Glomerular visceral epithelial cell (primary cell): ENCODE measurements around the gene ACAA2.

Source experiments
- DNase-seq: peaks from one replicate; pipeline ENCODE4 v3.0.0-alpha.2; 2016; ENCODE audit errors: extremely low spot score

The ACAA2 gene, protein sequence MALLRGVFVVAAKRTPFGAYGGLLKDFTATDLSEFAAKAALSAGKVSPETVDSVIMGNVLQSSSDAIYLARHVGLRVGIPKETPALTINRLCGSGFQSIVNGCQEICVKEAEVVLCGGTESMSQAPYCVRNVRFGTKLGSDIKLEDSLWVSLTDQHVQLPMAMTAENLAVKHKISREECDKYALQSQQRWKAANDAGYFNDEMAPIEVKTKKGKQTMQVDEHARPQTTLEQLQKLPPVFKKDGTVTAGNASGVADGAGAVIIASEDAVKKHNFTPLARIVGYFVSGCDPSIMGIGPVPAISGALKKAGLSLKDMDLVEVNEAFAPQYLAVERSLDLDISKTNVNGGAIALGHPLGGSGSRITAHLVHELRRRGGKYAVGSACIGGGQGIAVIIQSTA

DNA sequence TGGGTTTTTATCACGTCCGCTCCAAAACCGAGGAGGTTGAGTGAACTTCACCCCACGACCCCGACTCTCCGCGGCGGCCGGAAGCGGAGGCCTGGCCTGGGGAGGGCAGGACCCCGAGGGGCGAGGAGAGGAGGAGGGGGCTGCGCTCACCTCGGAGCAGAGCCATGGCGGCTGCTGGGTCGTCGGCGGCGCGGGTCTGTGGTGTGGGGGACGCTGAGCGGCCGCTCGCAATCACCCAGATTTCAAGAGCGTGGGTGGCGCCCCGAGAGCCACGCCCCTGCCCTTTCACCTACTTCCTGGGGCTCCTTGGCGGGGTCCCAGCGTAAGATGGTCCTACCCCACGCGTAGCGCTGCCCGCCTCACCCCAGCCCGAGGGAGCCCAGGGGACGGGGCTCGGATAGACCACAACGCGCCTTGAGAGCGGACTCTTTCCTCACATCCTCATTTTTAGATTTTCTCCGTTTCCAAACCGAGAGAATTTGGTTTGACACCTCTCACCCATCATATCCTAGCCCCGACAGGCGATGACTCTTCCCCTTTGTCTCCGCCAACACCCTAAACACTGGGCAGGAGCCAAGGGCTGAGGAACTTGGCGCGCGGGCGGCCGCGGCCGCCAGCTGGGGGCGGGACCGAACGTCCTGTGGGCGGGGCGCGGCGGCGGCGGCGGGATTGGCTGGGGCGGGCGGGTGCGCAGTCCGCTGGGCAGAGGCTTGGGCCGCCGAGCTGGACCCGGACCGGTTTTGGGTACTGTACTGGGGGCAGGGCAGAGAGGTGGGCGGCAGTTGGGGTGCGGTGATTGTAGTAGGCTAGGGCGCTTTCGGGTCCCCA, at the start of gene ACAA2:
TSS of gene ACAA2 (minus strand) at position 215 of the 828 bp plus-strand sequence. CDS start at position 166, 49 bp downstream.
- peak; percentile 89 for DNase-seq

DNA sequence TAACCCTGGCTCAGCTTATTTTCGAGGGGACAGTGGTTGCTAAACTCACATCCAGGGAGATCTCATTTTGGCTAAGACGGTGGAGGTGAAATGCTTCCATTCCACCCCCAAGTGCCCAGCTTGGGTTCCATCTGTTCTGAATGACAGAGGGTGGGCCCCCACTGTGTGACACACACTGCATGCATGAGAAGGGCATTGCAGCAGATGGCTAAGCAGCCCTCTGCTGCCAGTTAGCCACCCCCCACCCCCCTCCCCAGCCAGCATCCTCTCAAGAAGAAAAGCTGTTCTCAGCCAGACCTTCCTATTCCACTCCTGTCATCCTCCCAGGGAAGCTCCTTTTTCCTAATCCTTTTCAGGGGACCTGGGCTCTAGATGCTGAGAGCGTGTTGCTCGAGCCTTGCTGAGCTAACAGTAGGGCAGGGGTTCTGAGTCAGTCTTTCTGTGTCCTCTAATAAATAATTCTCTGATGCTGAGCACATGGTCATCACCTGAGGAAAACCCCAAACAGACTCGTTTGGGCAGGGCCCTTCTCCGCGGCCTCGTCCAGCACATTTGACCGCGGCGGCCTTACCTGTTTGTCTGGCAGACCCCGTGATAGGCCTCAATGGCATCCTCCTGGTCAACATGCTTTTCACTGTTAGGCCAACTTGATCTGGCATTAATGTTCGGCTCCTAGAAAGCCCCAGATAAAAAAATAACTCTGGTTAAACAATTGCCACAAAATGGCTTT, 49.5 kb upstream of the ACAA2 start:
- DNase-seq: no peak

DNA sequence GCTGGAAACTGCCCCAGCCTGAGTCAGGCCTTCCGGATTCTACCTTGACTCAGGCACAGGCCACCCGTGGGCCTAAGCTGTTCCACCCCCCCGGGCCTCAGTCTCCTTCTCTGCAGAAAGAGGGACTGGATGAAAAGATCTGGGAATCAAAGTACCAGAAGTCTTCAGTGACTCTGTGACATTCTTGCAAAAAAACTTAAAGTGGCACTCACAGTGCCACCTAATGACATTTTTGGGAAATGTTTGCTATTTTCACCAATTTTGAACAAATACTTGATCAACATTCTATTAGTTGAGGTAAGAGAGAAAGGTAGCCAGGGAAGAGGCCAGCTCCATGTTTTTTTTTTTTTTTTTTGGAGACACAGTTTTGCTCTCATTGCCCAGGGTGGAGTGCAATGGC, 48.3 kb upstream of the ACAA2 start:
- DNase-seq: peak; percentile 15

DNA sequence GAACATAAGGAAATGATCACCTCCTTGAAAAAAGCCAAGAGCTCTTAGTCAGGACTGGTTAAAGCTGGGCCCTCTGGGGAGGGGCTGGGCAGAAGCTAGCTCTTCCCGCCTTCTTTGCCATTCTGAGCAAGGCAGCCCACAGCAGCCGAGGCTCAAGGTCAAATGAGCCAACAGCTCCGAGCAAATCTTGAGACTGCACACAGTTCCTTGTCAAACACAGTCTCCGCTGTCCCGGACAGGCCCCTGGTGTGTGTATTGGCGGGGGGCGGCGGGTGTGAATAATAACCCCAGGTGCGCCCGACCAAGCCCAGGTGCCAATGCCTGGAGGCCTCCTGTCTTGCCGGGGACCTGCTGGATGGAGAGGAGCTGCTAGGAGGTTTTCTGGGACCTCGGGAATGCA, 46.4 kb upstream of the ACAA2 start:
- DNase-seq: no peak

DNA sequence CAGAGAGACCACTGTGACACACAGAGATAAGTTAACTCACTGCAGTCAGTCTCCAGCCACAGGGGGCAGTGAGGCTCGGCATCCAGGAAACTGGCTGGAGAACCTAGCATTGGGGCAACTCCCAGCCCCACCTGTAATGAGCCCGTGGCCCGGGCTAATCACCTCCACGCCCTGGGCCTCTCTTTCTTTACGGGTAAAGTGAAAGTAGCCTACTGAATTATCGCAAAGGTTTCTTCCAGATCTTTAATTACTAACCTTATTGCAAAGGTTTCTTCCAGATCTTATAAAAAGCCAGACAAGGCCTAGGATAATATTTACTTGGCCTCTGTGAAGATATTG, 45.7 kb upstream of the ACAA2 start:
- no peak for DNase-seq

DNA sequence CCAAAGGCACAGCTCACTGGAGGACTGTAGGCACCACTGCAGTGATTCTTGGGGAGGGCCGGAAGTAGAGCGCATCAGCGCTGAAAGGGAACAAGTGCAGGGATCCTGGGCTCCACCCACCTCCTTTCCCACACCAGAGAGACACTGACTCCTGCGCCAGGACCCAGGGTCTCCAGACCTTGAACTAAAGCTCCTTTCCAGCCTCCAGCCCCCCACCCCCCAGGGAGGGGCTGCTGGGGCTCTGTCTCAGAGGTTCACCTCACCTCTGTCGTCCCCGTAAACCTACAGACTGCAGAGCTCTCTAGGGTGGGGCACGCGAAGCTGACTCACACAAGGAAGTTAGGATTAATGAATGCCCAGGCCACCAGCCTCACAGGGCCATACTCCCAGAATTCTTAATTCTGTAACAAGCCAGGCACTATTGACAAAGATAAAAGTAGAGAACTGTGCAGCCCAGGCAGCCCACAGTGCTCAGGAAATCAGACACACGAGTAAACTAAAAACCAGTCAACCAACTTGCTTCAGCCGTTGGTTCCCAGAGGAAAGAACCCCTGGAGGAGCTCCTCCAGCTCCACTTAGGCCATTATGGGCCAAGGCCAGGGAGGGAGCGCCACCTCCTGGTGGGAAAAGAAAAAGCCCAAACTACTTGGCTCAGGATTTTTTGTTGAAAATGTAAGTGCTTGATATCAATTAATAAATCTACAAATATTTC, 45.1 kb upstream of the ACAA2 start:
- DNase-seq: peak; percentile 82

DNA sequence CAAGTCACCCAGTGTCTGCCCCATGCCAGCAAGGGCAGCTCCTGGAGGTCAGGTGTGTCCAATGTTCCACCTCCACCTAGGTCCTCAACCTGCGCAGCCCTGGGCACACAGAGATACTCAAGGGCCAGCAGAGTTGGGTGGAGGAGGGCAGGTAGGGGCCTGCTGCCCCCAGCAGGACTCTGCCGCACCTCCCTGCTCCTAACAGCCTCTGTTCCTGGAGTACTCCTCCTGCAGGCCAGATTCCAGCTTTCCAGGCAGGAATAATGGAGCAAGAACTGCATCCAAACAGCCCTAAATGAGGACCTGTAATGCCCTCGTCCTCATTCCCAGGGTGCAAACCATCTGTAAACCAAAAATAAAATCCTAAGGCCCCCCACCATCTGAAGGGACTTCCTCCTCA, 44.4 kb upstream of the ACAA2 start:
- DNase-seq: no peak

DNA sequence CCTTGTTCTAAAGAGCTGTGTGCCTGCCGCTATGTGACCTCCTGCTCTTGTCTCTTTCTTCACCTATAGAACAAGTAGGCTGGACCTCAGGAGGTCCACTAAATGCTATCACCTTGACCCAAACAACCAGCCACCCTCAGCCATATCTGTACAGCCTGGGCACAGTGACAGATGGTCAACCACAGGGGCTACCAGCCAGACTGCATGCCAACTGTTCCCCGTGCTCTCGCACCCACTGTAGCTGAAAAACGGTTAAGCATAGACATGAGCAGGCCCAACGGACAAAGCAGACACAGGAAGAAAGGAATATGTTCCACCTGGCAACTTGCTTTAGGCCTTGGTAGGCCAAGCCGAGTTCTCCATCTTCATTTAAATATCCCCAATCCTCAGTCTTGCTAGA, 43.2 kb upstream of the ACAA2 start:
- DNase-seq: no peak

DNA sequence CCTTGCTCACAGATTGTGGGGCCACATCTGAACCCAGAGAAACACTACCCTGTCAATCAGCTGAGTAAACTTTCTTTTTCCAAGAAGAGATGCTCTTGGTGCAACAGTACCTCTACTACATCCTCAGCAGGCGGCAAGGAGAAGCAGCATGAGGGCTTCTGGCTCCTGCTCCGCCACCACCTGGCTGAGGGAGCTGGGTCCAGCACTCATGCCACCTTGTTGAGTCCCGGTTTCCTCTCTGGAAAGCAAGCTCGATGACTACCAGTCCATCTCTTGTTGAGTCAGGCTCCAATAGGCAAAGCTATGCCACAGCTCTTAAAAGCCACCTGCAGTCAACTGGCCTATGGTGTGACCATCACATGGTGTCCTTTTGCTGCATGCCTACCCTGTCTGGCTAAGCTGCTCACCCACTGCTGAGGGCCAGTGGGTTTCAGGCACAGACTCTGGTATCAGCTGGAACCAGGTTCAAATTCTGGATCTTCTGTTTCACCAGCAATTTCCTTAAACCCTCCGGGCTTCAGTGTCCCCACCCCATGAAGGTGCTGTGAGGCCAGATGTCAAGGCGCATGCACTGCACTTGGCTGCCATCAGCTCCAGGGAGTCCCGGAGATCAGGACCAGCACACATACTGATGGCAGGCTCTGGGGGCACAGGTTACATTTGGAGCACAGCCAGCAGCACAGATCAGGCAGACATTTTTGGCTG, 42.5 kb upstream of the ACAA2 start:
- DNase-seq: no peak

DNA sequence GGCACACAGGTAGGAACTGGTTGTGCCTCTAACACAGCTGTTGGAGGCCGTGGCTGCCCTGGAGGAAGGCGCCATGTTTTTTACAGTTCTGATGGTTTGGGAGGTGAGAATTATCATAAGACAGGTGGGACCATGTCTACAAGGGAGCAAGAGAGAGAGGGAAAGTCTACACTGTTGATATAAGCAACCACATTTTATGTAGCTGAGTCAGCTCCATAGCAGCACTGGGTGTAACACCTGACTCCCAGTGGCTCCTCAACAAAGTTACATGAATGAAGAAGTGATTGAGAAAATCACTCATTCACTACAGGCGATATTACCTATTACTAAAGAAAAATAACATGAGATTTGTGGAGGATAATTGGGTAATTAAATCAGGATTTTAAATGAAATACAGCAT, 41.3 kb upstream of the ACAA2 start:
- no peak for DNase-seq

DNA sequence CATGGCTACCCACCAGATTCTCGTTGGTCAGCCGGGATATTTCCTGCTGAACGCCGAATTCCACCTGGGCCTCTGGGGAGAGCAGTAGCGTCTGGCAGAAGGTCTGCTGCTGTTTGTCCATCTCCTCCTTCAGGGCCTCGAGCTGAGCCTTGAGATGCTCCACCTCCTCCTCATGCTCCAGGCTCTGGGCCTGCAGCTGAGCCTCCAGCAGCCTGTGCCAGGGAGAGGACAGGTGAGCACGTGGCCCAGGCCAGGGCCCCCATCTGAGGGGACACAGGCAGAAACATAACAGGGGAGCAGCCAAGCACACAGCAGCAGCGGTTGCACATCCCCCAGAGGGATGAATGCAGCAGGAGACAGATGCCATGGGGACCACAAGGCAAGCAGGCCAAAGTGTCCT, 40.1 kb upstream of the ACAA2 start:
- no peak for DNase-seq

DNA sequence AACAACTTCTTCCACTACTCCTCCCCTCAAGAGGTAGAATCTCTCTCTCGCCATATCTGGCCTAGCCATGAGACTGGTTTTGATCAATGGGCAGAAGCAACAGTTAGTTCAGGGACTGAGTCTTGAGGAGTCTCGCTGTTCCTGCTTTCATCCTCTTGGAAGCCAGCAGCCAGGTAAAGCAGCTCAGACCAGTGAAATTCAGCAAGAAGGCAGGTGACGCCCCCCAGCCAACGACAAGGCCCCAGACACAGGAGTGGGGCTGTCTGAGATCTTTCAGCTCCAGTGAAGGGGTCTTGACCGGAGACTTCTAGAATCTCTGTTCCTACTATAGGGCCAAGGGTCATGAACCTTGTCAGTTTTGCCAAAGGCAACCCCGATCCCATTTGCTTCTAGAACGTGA, 39.7 kb upstream of the ACAA2 start:
- no peak for DNase-seq

DNA sequence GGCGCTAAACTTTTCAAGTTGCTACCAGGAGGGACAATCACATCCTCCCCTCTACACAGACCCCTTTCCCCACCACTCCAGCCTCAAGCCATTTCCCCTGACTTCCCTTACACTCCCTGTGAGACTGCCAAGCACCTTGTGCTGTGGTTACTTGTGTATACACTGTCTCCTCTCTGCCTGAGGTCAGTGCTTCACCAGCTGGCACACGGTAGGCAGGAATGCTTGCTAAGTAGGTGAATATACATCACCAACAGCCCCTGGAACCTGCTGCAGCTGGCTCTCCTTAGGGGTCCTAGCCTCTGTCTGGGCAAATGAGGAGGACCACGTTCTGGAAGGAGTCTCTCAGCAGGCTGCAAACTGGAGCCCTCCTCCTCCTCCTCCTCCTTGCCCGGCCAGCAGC, 38.3 kb upstream of the ACAA2 start:
- DNase-seq: peak; percentile 23

DNA sequence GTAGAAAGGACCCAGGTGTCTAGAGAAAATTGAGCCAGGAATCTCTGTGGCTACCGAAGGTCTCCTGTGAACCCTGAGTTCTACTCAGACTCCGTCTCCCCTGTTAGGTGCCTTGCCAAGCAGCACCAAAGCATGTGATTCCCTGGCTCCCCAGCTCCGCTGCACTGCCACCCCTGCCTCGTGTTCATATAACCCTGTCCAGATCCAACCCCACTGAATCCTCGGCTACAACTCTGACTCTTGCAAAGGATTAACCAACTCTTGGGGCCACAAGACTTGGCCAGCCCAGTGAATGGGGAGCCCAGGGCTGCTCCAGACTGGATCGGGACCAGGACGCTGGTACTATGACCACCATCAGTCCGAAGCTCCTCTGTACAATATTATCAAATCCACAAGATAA, 37.3 kb upstream of the ACAA2 start:
- DNase-seq: no peak

DNA sequence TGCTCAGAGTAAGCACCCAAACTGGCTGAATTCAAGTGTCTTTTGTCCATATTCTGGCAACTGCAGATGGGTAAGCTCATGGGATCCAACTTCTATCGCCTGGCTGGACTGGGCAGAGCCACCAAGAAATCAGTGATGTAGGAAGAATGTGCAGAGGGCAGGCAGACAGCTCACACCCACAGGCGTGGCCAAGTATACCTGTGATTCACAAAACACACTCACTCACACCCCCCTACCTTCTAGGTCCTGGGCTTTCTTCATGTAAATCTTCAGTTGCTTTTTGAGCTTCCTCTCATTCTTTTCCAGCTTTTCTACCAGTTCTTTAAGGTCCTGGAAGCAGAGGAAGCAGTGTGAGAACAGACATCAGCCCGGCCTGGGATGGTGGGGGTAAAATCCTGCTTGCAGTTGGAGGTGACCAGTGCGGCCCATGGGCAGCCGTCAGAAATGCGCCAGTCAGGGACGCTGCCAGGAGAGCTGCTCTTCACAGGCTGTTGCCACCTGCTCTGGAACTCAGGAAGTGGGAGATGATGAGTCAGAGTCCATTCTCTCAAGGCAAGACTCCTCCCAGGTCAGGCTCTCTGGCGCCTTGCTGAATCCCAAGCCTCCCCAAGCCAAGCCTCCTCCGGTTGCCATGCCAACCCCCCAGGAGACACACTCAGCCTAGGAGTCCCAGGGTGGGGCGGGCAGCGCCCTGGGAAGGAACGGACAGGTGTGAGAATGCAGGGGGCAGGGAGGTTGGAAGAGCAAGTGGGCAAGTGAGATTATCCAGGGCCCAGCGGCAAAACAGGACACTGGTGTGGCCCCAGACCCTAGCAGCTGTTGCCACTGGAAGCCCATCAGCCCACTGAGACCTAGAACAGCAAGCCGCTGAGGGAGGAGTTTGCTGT, 36.2 kb upstream of the ACAA2 start:
- peak; percentile 98 for DNase-seq

DNA sequence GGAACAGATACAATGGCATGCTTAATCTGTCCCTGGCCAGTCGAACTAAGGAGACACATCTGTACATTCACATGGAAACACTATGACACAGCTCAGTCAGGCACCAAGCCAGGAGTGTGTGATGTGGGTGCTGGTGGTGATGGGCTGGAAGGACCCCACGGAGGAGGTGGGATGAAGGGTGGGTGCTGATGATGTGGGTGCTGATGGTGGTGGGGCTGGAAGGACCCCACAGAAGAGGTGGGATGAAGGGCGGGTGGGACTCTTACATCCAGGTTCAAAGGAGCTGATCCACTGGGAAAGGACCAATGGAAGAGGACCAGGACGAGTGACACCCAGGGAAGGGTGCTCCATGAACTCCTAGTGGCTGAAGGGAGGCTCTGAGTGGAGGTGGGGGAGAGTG, 34.8 kb upstream of the ACAA2 start:
- DNase-seq: no peak

DNA sequence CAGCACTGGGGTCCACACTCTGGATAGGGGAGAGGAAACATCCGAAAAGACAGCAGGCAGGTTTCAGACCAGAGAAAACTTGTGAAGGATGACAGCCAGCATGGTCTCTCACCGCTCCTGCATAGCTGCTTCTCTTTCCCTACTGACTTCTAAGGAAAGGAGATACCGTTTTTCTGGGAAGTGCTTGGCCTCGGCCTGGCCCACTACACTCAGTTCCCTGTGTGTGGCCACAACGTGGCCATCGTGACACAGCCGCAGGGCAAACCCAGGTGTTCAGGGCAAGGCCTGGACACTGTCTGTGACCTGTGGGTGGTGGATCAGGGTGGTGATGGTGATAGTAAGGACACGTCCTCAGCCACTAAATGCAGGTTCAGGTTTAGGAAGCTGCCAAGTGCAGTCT, 34.2 kb upstream of the ACAA2 start:
- DNase-seq: no peak

DNA sequence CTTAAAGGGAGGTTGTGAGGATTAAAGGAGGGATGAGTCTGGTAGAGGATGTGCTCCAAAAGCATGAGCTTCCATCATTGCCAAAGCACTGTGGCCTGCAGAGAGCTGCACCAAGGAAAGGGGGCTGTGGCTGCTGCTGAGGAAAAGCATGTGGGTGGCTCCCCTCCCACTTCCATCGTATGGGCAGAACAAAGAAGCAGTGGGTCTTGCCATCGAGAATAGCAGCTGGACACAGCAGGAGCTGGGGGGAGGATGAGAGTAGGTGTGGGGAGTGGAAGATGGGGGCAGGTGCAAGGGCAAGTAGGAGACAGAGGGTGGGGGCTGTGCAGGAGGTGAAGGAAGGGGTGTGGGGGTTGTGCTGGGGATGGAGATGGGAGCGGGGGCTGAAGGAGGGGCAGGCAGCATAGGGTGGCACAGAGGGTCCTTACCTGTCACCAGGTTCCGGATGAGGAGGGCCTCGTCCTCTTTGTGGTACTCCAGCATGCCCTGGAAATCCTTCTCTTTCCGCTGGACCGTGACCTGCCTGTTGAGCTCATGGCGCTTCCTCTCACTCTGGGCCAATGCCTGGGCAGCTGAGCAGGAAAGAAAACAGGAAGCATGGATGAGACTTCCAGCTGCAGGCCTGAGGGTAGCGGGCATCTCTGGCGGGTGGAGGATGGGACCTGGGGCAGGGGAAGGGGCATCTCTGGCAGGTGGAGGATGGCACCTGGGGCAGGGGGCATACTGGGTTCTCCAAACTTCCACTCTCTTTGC, 33.6 kb upstream of the ACAA2 start:
- DNase-seq: no peak

DNA sequence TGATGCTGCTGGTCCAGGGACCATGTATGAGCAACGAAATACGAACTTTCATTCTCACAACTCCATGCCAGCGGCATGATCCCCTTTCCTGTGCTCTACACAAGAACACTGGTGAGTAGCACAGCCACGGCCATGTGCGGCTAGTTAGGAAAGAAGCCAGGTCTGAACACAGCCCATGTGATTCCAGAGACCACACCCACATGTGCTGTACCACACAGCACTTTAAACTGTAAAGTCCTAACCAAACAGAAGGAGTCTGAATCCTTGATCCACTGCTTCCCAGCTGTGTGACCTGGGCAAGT, 33.0 kb upstream of the ACAA2 start:
- no peak for DNase-seq
